Measurements from ENCODE around the gene DIDO1.

Gene DIDO1

GRCh38 chr20:62837790-62838127, 88.5 kb downstream of the DIDO1 start:
- Mint-ChIP-seq H3K27ac (no peak overlapping the region), H3K4me3 (no peak overlapping the region), H3K4me1 (peaks cover 58% of the 10 kb centered on the region), H3K27me3 (ENCODE audit: low read depth, poor library complexity) (peaks cover 3% of the 10 kb centered on the region), H3K9me3 (no peaks in the 10 kb centered on the region), H3K36me3 (ENCODE audit: low read depth) (peaks cover under 1% of the 10 kb centered on the region)
- no peak for TF ChIP-seq CTCF (IDR thresholded peaks at IDR 0.05)
- no peak for DNase-seq

- DNase-seq, result no peak
- Mint-ChIP-seq H3K36me3 (ENCODE audit: low read depth) (no peaks in the 10 kb centered on the region), H3K4me1 (peaks cover 63% of the 10 kb centered on the region), H3K27ac (no peak overlapping the region), H3K27me3 (ENCODE audit: low read depth, poor library complexity) (peaks cover 3% of the 10 kb centered on the region), H3K4me3 (no peak overlapping the region), H3K9me3 (no peaks in the 10 kb centered on the region)
- TF ChIP-seq CTCF (IDR thresholded peaks at IDR 0.05), result no peak
Observed at GRCh38 chr20:62836967-62837490, 89.3 kb downstream of the DIDO1 start.

GRCh38 chr20:62835931-62836861, 90.1 kb downstream of the DIDO1 start:
- H3K27me3 Mint-ChIP-seq (ENCODE audit: low read depth, poor library complexity), result peaks cover 3% of the 10 kb centered on the region
- H3K9me3 Mint-ChIP-seq, result no peaks in the 10 kb centered on the region
- H3K4me3 Mint-ChIP-seq, result no peak overlapping the region
- no peaks in the 10 kb centered on the region for H3K36me3 Mint-ChIP-seq (ENCODE audit: low read depth)
- no peak for DNase-seq
- H3K4me1 Mint-ChIP-seq, result peaks cover 62% of the 10 kb centered on the region
- no peak overlapping the region for H3K27ac Mint-ChIP-seq
- TF ChIP-seq CTCF (IDR thresholded peaks at IDR 0.05), result no peak

- no peaks in the 10 kb centered on the region for H3K36me3 Mint-ChIP-seq (ENCODE audit: low read depth)
- peak overlapping the region; percentile 56 for H3K27ac Mint-ChIP-seq
- no peak overlapping the region for H3K4me3 Mint-ChIP-seq
- no peaks in the 10 kb centered on the region for H3K9me3 Mint-ChIP-seq
- H3K27me3 Mint-ChIP-seq (ENCODE audit: low read depth, poor library complexity), result peaks cover 3% of the 10 kb centered on the region
- peaks cover 51% of the 10 kb centered on the region for H3K4me1 Mint-ChIP-seq
- no peak for DNase-seq
- TF ChIP-seq CTCF (IDR thresholded peaks at IDR 0.05), result no peak
Observed at GRCh38 chr20:62834967-62835730, 91.2 kb downstream of the DIDO1 start.

GRCh38 chr20:62832951-62833391, 93.3 kb downstream of the DIDO1 start:
- Mint-ChIP-seq H3K9me3 (no peaks in the 10 kb centered on the region), H3K27me3 (ENCODE audit: low read depth, poor library complexity) (peaks cover 3% of the 10 kb centered on the region), H3K36me3 (ENCODE audit: low read depth) (no peaks in the 10 kb centered on the region), H3K4me1 (peaks cover 38% of the 10 kb centered on the region), H3K4me3 (no peak overlapping the region), H3K27ac (peak overlapping the region; percentile 48)
- no peak for DNase-seq
- TF ChIP-seq CTCF (IDR thresholded peaks at IDR 0.05), result no peak

Measured in nephron progenitor cell (in vitro differentiated cells).